Endothelial cell of umbilical vein (primary cell): ENCODE data around the gene CLNK. TPM values are rescaled to one million over a fixed set of nuclear protein-coding genes. Genes with fewer than 3 reads are reported as not detected.

ENCODE experiments used
- BruUV-seq: library from RNA; stranded (reverse); fragments of 400-500 nt; replicated peaks from 2 replicates; lab custom pipeline; 2021; lab: Mats Ljungman, UMichigan
- CTCF ChIA-PET: fragments of 300-600, 350-600 bp; sonication (Branson Sonifier 250); formaldehyde crosslinking; loops from one replicate; lab custom pipeline; 2021; ENCODE audit warnings: antibody characterized with exemption, inconsistent platforms; lab: Charles Lee
- POLR2A ChIA-PET: fragments of 300-600, 350-600 bp; sonication (Branson Sonifier 250); formaldehyde crosslinking; loops from one replicate; lab custom pipeline; 2021; ENCODE audit warnings: antibody characterized with exemption, inconsistent platforms; lab: Charles Lee
- DNase-seq: peaks from one replicate; pipeline ENCODE4 v3.0.0-alpha.2; 2011; ENCODE audit warnings: low read depth, low spot score
- FAIRE-seq: peaks from 2 replicates; lab custom pipeline; 2011; peaks lifted over from hg19 to GRCh38; lab: Jason Lieb, UNC
- H2AFZ ChIP-seq: 2 replicates; pipeline ENCODE4 v1.6.0; 2012; ENCODE audit warnings: low read depth, low read length, control low read depth, inconsistent platforms
- H3K27ac ChIP-seq: 2 replicates; pipeline ENCODE4 v1.5.1; 2011; ENCODE audit warnings: low read depth, mild to moderate bottlenecking, control low read depth, low read length, moderate library complexity; ENCODE audit not compliant: insufficient read depth
- H3K27me3 ChIP-seq, 2 experiments: 2 replicates each; pipeline versions ENCODE4 v1.6.0 to v1.6.1; 2011; ENCODE audit warnings: low read length in 2 of 2, mixed read lengths in 1 of 2; ENCODE audit not compliant: control insufficient read depth in 2 of 2, insufficient read depth in 2 of 2
- H3K36me3 ChIP-seq, 2 experiments: 2 replicates in 1 of 2; 3 replicates in 1 of 2; pipeline ENCODE4 v1.5.1; 2011; ENCODE audit warnings: low read length in 2 of 2, mild to moderate bottlenecking in 1 of 2, moderate library complexity in 1 of 2; ENCODE audit not compliant: control insufficient read depth in 2 of 2, insufficient read depth in 2 of 2; ENCODE audit errors: extremely low read depth in 1 of 2
- H3K4me1 ChIP-seq: 3 replicates; pipeline ENCODE4 v1.5.1; 2011; ENCODE audit warnings: mild to moderate bottlenecking, low read length; ENCODE audit not compliant: control insufficient read depth, insufficient read depth; ENCODE audit errors: extremely low read depth
- H3K4me2 ChIP-seq: 2 replicates; pipeline ENCODE4 v1.6.1; 2011; ENCODE audit warnings: low read length, control low read depth, mixed read lengths; ENCODE audit not compliant: insufficient read depth
- H3K4me3 ChIP-seq, 3 experiments: fragments of 200-600 bp in 1 of 3; sonication (generic), shearing (Covaris generic) in 1 of 3; replicated peaks in 1 of 3; 2 replicates each; pipeline ENCODE4 v1.5.1; 2011 to 2016; ENCODE audit warnings: control low read depth in 3 of 3, low read length in 3 of 3, mild to moderate bottlenecking in 2 of 3, inconsistent platforms in 1 of 3, low read depth in 1 of 3, moderate library complexity in 1 of 3; ENCODE audit not compliant: insufficient read depth in 1 of 3
- H3K79me2 ChIP-seq: 2 replicates; pipeline ENCODE4 v1.6.0; 2012; ENCODE audit warnings: low read length, inconsistent platforms; ENCODE audit not compliant: control insufficient read depth, insufficient read depth
- H3K9ac ChIP-seq: replicated peaks from 2 replicates; pipeline ENCODE3; 2011; ENCODE audit warnings: low read length, control low read depth; ENCODE audit not compliant: insufficient read depth; ENCODE audit errors: extremely low read depth
- H3K9me1 ChIP-seq: replicated peaks from 3 replicates; pipeline ENCODE4 v1.6.0; 2011; ENCODE audit warnings: mild to moderate bottlenecking, low read length; ENCODE audit not compliant: control insufficient read depth, insufficient read depth; ENCODE audit errors: extremely low read depth
- H3K9me3 ChIP-seq: replicated peaks from 2 replicates; pipeline ENCODE4 v1.5.1; 2012; ENCODE audit warnings: low read length, inconsistent platforms; ENCODE audit not compliant: control insufficient read depth, insufficient read depth
- H4K20me1 ChIP-seq: replicated peaks from 2 replicates; pipeline ENCODE3; 2011; ENCODE audit warnings: mild to moderate bottlenecking, low read length; ENCODE audit not compliant: control insufficient read depth, insufficient read depth; ENCODE audit errors: extremely low read depth
- EZH2 ChIP-seq: IDR thresholded peaks from 2 replicates; pipeline ENCODE4 v1.6.1; 2012; ENCODE audit warnings: borderline replicate concordance, low read depth, mild to moderate bottlenecking, moderate library complexity, low read length, inconsistent platforms; ENCODE audit not compliant: severe bottlenecking
- FOS ChIP-seq: IDR thresholded peaks from 2 replicates; pipeline ENCODE4 v1.6.1; 2011; ENCODE audit warnings: mild to moderate bottlenecking, low read length, moderate library complexity, borderline replicate concordance; ENCODE audit not compliant: insufficient read depth
- GATA2 ChIP-seq: IDR thresholded peaks from 2 replicates; pipeline ENCODE4 v1.7.0; 2011; ENCODE audit warnings: low read depth, mild to moderate bottlenecking, moderate library complexity, mixed read lengths, low read length; ENCODE audit not compliant: insufficient read length, insufficient read depth
- JUN ChIP-seq: IDR thresholded peaks from 2 replicates; pipeline ENCODE4 v1.6.1; 2011; ENCODE audit warnings: borderline replicate concordance, low read depth; ENCODE audit not compliant: insufficient read length, insufficient read depth
- MYC ChIP-seq: IDR thresholded peaks from one replicate; pipeline ENCODE4 v1.6.1; 2011; ENCODE audit warnings: mild to moderate bottlenecking, low read depth, low read length
- POLR2A ChIP-seq: IDR thresholded peaks from 2 replicates; pipeline ENCODE4 v1.6.1; 2012; ENCODE audit warnings: low read depth, mild to moderate bottlenecking, control low read depth, low read length
- POLR2AphosphoS5 ChIP-seq: IDR thresholded peaks from 2 replicates; pipeline ENCODE4 v1.6.1; 2012; ENCODE audit warnings: low read depth, mild to moderate bottlenecking, control low read depth, low read length, moderate library complexity; ENCODE audit not compliant: insufficient read depth
- dilution Hi-C: fragments of 300-500 bp; cut with MboI; formaldehyde crosslinking; loops from one replicate; pipeline ENCODE4 v1.15.0; 2019; ENCODE audit warnings: low sequenced_read_pairs; ENCODE audit not compliant: extremely low pct_ligation_motif_present
- intact Hi-C: fragments of 100-400 bp; cut with micrococcal nuclease; formaldehyde crosslinking; loops from one replicate; pipeline ENCODE4 v1.10.0; 2022
- polyA plus RNA-seq, 4 experiments: library from polyadenylated mRNA; depleted of rRNA in 3 of 4; stranded (reverse) in 3 of 4; unstranded in 1 of 4; fragments of >200 nt; gene quantifications; 2 replicates each; pipeline versions ENCODE4 v1.2.1 to v1.2.3, GENCODE V29; 2011 to 2012; ENCODE audit warnings: missing spikeins in 1 of 4
- total RNA-seq: library from RNA; stranded (reverse); gene quantifications from 2 replicates; pipeline ENCODE4 v1.2.3, GENCODE V29; 2021
- TF ChIP-seq, protein P1 (sequence below), 2 donors: IDR thresholded peaks; 1 replicate in 1 of 2; 2 replicates in 1 of 2; pipeline ENCODE4 v1.5.1; 2011; ENCODE audit warnings: low read length in 2 of 2, mild to moderate bottlenecking in 2 of 2, moderate library complexity in 2 of 2, control low read depth in 1 of 2, inconsistent platforms in 1 of 2, low read depth in 1 of 2; ENCODE audit not compliant: insufficient read depth in 1 of 2; ENCODE audit errors: extremely low read depth in 1 of 2
- TF ChIP-seq, protein P2 (sequence below): IDR thresholded peaks from 2 replicates; pipeline ENCODE4 v1.6.1; 2011; ENCODE audit not compliant: insufficient read depth, insufficient read length

CLNK gene
- total and polyA plus RNA-seq, 2 donors (not counting 3 experiments of a cell fraction or from before 2014, with no cell fraction given), result not detected

DNA sequence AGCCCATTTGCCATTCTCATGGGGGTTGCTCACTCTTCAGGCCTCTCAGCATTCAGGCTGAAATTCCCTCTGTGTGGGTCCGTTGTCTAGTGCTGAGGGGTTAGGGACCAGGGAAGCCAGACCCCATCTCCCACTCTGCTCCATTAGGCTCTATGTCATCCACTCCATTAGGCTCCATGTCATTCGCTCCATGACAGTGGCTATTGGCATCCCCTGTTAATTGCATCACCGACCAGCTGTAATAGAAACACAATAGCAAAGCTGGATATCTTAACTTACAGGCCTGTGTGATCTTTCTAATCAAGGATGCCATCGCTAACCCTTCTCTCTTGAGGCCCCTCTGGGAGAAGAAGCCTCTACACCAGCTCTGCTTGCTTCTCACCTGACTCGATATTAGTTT is 201.7 kb downstream of the CLNK start:
- Histone ChIP-seq H3K9ac (no peak overlapping the region), H3K4me1 (no peaks in the 10 kb centered on the region), H4K20me1 (no peaks in the 10 kb centered on the region), H3K27me3 (peaks cover 0 to 2% of the 10 kb centered on the region in 2 experiments), H2AFZ (no peak overlapping the region), H3K9me1 (no peaks in the 10 kb centered on the region), H3K4me3 (no peak overlapping the region), H3K9me3 (no peaks in the 10 kb centered on the region), H3K27ac (no peak overlapping the region), H3K4me2 (no peak overlapping the region), H3K79me2 (no peaks in the 10 kb centered on the region), H3K36me3 (no peaks in the 10 kb centered on the region)
- no TSS peak for BruUV-seq
- dilution Hi-C loops, result no loop called here
- CTCF ChIA-PET, result interaction anchor here (1.1 to 1.9 kb wide), 4 partner anchors 9 to 325 kb away, joined by 3 to 7 read pairs (median 5); no protein-coding TSS in a partner anchor
- TF ChIP-seq JUN (no peak), MYC (no peak), GATA2 (no peak), POLR2A (no peak), EZH2 (no peak), FOS (no peak), POLR2AphosphoS5 (no peak)
- TF ChIP-seq, protein P1, sequence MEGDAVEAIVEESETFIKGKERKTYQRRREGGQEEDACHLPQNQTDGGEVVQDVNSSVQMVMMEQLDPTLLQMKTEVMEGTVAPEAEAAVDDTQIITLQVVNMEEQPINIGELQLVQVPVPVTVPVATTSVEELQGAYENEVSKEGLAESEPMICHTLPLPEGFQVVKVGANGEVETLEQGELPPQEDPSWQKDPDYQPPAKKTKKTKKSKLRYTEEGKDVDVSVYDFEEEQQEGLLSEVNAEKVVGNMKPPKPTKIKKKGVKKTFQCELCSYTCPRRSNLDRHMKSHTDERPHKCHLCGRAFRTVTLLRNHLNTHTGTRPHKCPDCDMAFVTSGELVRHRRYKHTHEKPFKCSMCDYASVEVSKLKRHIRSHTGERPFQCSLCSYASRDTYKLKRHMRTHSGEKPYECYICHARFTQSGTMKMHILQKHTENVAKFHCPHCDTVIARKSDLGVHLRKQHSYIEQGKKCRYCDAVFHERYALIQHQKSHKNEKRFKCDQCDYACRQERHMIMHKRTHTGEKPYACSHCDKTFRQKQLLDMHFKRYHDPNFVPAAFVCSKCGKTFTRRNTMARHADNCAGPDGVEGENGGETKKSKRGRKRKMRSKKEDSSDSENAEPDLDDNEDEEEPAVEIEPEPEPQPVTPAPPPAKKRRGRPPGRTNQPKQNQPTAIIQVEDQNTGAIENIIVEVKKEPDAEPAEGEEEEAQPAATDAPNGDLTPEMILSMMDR (IDR thresholded peaks at IDR 0.05; ENCODE audit: extremely low read depth in 1 of 2, insufficient read depth in 1 of 2, low read depth in 1 of 2, low read length in 2 of 2), result no peak
- TF ChIP-seq, protein P2, sequence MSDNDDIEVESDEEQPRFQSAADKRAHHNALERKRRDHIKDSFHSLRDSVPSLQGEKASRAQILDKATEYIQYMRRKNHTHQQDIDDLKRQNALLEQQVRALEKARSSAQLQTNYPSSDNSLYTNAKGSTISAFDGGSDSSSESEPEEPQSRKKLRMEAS, result no peak
- FAIRE-seq, result no peak
- intact Hi-C loops, result no loop called here
- POLR2A ChIA-PET, result no interaction called here
- no peak for DNase-seq
